ENCODE data around the gene COL8A1.
"Not testable (repeated sequence)": the region's sequence is repeated elsewhere in the genome, so short reads cannot be mapped to it uniquely, and the experiment has no call there.

The COL8A1 gene

GRCh38 chr3:99714146-99714545, 75.8 kb downstream of the COL8A1 start:
- Mint-ChIP-seq H3K27me3 (peaks cover 0 to 5% of the 10 kb centered on the region in 2 donors), H3K9me3 (no peaks in the 10 kb centered on the region), H3K36me3 (no peaks in the 10 kb centered on the region), H3K27ac (no peak overlapping the region), H3K4me3 (no peak overlapping the region), H3K4me1 (no peaks in the 10 kb centered on the region)
- ATAC-seq (replicated peaks) (no peak), DNase-seq (no peak)

GRCh38 chr3:99714575-99714974, 76.2 kb downstream of the COL8A1 start:
- no peaks in the 10 kb centered on the region for H3K4me1 Mint-ChIP-seq
- H3K27me3 Mint-ChIP-seq: peaks cover 0 to 5% of the 10 kb centered on the region in 2 donors
- no peaks in the 10 kb centered on the region for H3K36me3 Mint-ChIP-seq
- DNase-seq: no peak
- no peak overlapping the region for H3K27ac Mint-ChIP-seq
- no peak for ATAC-seq (replicated peaks)
- H3K9me3 Mint-ChIP-seq: no peaks in the 10 kb centered on the region
- no peak overlapping the region for H3K4me3 Mint-ChIP-seq

GRCh38 chr3:99716463-99716995, 78.1 kb downstream of the COL8A1 start:
- no peak for ATAC-seq (replicated peaks)
- no peak for DNase-seq
- H3K36me3 Mint-ChIP-seq: no peaks in the 10 kb centered on the region

GRCh38 chr3:99720985-99721632, 82.7 kb downstream of the COL8A1 start:
- H3K4me1 Mint-ChIP-seq: no peaks in the 10 kb centered on the region
- no peak overlapping the region for H3K27ac Mint-ChIP-seq
- no peaks in the 10 kb centered on the region for H3K36me3 Mint-ChIP-seq
- no peak for DNase-seq
- H3K27me3 Mint-ChIP-seq: peaks cover 0 to 6% of the 10 kb centered on the region in 2 donors
- no peak for ATAC-seq (replicated peaks)
- no peak overlapping the region for H3K4me3 Mint-ChIP-seq
- peaks cover 0 to 2% of the 10 kb centered on the region in 2 donors for H3K9me3 Mint-ChIP-seq

More at GRCh38 chr3:99716463-99716995, 78.1 kb downstream of the COL8A1 start:
- Mint-ChIP-seq H3K27ac (no peak overlapping the region), H3K4me3 (no peak overlapping the region), H3K4me1 (no peaks in the 10 kb centered on the region), H3K9me3 (no peaks in the 10 kb centered on the region), H3K27me3 (peaks cover 0 to 11% of the 10 kb centered on the region in 2 donors)

- Mint-ChIP-seq H3K27ac (no peak overlapping the region), H3K27me3 (peaks cover 0 to 6% of the 10 kb centered on the region in 2 donors), H3K4me3 (no peak overlapping the region), H3K36me3 (no peaks in the 10 kb centered on the region), H3K4me1 (no peaks in the 10 kb centered on the region), H3K9me3 (peaks cover 0 to 2% of the 10 kb centered on the region in 2 donors)
- DNase-seq (no peak), ATAC-seq (replicated peaks) (no peak)
These were observed 83.2 kb downstream of the COL8A1 start for GRCh38 chr3:99721633-99722007.

- Mint-ChIP-seq H3K9me3 (peaks cover 0 to 2% of the 10 kb centered on the region in 2 donors), H3K4me3 (no peak overlapping the region), H3K27ac (no peak overlapping the region), H3K36me3 (no peaks in the 10 kb centered on the region), H3K27me3 (peaks cover 0 to 6% of the 10 kb centered on the region in 2 donors), H3K4me1 (no peaks in the 10 kb centered on the region)
- ATAC-seq (replicated peaks) (no peak), DNase-seq (no peak)
These were observed 85.9 kb downstream of the COL8A1 start for GRCh38 chr3:99724276-99724675.

- ATAC-seq (replicated peaks): no peak
- peaks cover 2 to 4% of the 10 kb centered on the region in 2 donors for H3K9me3 Mint-ChIP-seq
- no peak overlapping the region for H3K4me3 Mint-ChIP-seq
- peaks cover 0 to 5% of the 10 kb centered on the region in 2 donors for H3K27me3 Mint-ChIP-seq
- DNase-seq: no peak
- no peaks in the 10 kb centered on the region for H3K4me1 Mint-ChIP-seq
- no peaks in the 10 kb centered on the region for H3K36me3 Mint-ChIP-seq
- H3K27ac Mint-ChIP-seq: no peak overlapping the region
These were observed 92.5 kb downstream of the COL8A1 start for GRCh38 chr3:99730870-99731269.

GRCh38 chr3:99731499-99731898, 93.1 kb downstream of the COL8A1 start:
- DNase-seq (no peak), ATAC-seq (replicated peaks) (no peak)
- Mint-ChIP-seq H3K36me3 (no peaks in the 10 kb centered on the region), H3K27ac (no peak overlapping the region), H3K9me3 (peaks cover 0 to 4% of the 10 kb centered on the region in 2 donors), H3K4me3 (no peak overlapping the region), H3K27me3 (peaks cover 0 to 5% of the 10 kb centered on the region in 2 donors), H3K4me1 (no peaks in the 10 kb centered on the region)

- H3K27ac Mint-ChIP-seq; H3K27me3 Mint-ChIP-seq; H3K36me3 Mint-ChIP-seq; H3K4me3 Mint-ChIP-seq; H3K9me3 Mint-ChIP-seq; H3K4me1 Mint-ChIP-seq; ATAC-seq (replicated peaks); DNase-seq: not testable (repeated sequence)
These were observed 102.0 kb downstream of the COL8A1 start for GRCh38 chr3:99740371-99740770.

- peaks cover 5 to 9% of the 10 kb centered on the region in 2 donors for H3K9me3 Mint-ChIP-seq
- no peak for ATAC-seq (replicated peaks)
- H3K4me1 Mint-ChIP-seq: no peaks in the 10 kb centered on the region
- peaks cover 0 to 2% of the 10 kb centered on the region in 2 donors for H3K36me3 Mint-ChIP-seq
- H3K27ac Mint-ChIP-seq: no peak overlapping the region
- H3K4me3 Mint-ChIP-seq: no peak overlapping the region
- H3K27me3 Mint-ChIP-seq: peaks cover 4 to 7% of the 10 kb centered on the region in 2 donors
- DNase-seq: no peak
These were observed 103.2 kb downstream of the COL8A1 start for GRCh38 chr3:99741588-99741987.

GRCh38 chr3:99747915-99748314, 109.5 kb downstream of the COL8A1 start:
- Mint-ChIP-seq H3K36me3 (no peaks in the 10 kb centered on the region), H3K27me3 (peaks cover 5 to 13% of the 10 kb centered on the region in 2 donors), H3K4me1 (no peaks in the 10 kb centered on the region), H3K4me3 (no peak overlapping the region), H3K27ac (no peak overlapping the region), H3K9me3 (no peaks in the 10 kb centered on the region)
- ATAC-seq (replicated peaks) (no peak), DNase-seq (no peak)

- Mint-ChIP-seq H3K9me3 (no peaks in the 10 kb centered on the region), H3K27me3 (peaks cover 11 to 17% of the 10 kb centered on the region in 2 donors), H3K4me1 (no peaks in the 10 kb centered on the region), H3K36me3 (no peaks in the 10 kb centered on the region), H3K27ac (no peak overlapping the region), H3K4me3 (no peak overlapping the region)
- DNase-seq (no peak), ATAC-seq (replicated peaks) (no peak)
These were observed 113.3 kb downstream of the COL8A1 start for GRCh38 chr3:99751649-99752048.

- peaks cover 6 to 13% of the 10 kb centered on the region in 2 donors for H3K27me3 Mint-ChIP-seq
- ATAC-seq (replicated peaks) (peak; percentile 83 to 85), DNase-seq (no peak)
- no peak overlapping the region for H3K27ac Mint-ChIP-seq
- H3K9me3 Mint-ChIP-seq: no peaks in the 10 kb centered on the region
- no peaks in the 10 kb centered on the region for H3K36me3 Mint-ChIP-seq
- no peaks in the 10 kb centered on the region for H3K4me1 Mint-ChIP-seq
- H3K4me3 Mint-ChIP-seq: no peak overlapping the region
These were observed 115.0 kb downstream of the COL8A1 start for GRCh38 chr3:99753268-99753975.

GRCh38 chr3:99755831-99756230, 117.4 kb downstream of the COL8A1 start:
- no peak for DNase-seq
- no peak for ATAC-seq (replicated peaks)
- Mint-ChIP-seq H3K27me3 (peaks cover 10 to 14% of the 10 kb centered on the region in 2 donors), H3K9me3 (no peaks in the 10 kb centered on the region), H3K4me3 (no peak overlapping the region), H3K27ac (no peak overlapping the region), H3K36me3 (no peaks in the 10 kb centered on the region), H3K4me1 (no peaks in the 10 kb centered on the region)

- no peak for ATAC-seq (replicated peaks)
- Mint-ChIP-seq H3K36me3 (no peaks in the 10 kb centered on the region), H3K27me3 (peaks cover 13 to 18% of the 10 kb centered on the region in 2 donors), H3K27ac (no peak overlapping the region), H3K4me1 (no peaks in the 10 kb centered on the region), H3K9me3 (no peaks in the 10 kb centered on the region), H3K4me3 (no peak overlapping the region)
- DNase-seq: no peak
These were observed 119.6 kb downstream of the COL8A1 start for GRCh38 chr3:99757966-99758365.

All from stimulated activated naive B cell treated with anti-CD40 and anti-IgM and Interleukin-4, amounts not matched to agents 10 μg/mL and 1 μg/mL and 100 μg/mL, for 72 hours (primary cell).